ENCODE data around the gene CD8A. TPM values are rescaled to one million over a fixed set of nuclear protein-coding genes. Genes with fewer than 3 reads are reported as not detected.

CD8A gene
- total RNA-seq, 1 donor from 2014 or later = 1.5 TPM

GRCh38 chr2:86821842-86822241 is 31.1 kb upstream of the CD8A start:
- DNase-seq (ENCODE audit: low read depth) = no peak
- peaks cover 5% of the 10 kb centered on the region for H3K27me3 ChIP-seq (ENCODE audit: control insufficient read depth, insufficient read depth, low read length)
- no peak for TF ChIP-seq CTCF (IDR thresholded peaks at IDR 0.05; ENCODE audit: insufficient read depth, low read length, poor library complexity, severe bottlenecking)
- H3K36me3 ChIP-seq (ENCODE audit: control insufficient read depth, insufficient read depth, low read length) = no peaks in the 10 kb centered on the region
- H3K4me3 ChIP-seq (ENCODE audit: low read depth, low read length) = no peak overlapping the region

DNA sequence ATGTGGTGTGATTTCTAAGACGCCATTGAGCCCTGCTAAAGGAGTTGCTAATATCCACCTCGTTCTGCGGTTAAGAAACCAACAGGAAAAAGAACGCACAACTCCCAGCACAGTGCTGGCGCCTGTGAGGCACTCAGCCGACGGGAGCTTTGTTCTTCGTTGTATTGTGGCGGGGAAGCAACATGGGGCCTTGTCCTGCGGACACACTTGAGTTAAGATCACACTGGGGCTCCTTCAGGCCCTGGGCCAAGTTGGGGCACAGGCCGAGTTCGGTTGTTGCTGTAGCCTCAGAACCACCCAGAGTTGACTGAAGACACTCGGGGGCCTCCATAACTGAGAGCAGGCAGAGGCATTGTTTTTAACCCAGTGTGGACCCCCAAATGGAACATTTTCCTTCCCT is 30.6 kb upstream of the CD8A start:
- Histone ChIP-seq H3K27me3 (ENCODE audit: control insufficient read depth, insufficient read depth, low read length) (peaks cover 4% of the 10 kb centered on the region), H3K36me3 (ENCODE audit: control insufficient read depth, insufficient read depth, low read length) (no peaks in the 10 kb centered on the region), H3K4me3 (ENCODE audit: low read depth, low read length) (no peak overlapping the region)
- DNase-seq (ENCODE audit: low read depth) = no peak
- TF ChIP-seq CTCF (IDR thresholded peaks at IDR 0.05; ENCODE audit: insufficient read depth, low read length, poor library complexity, severe bottlenecking) = no peak

- H3K4me3 ChIP-seq (ENCODE audit: low read depth, low read length) = no peak overlapping the region
- TF ChIP-seq CTCF (IDR thresholded peaks at IDR 0.05; ENCODE audit: insufficient read depth, low read length, poor library complexity, severe bottlenecking) = no peak
Observed at GRCh38 chr2:86818957-86819356, 28.2 kb upstream of the CD8A start.

DNA sequence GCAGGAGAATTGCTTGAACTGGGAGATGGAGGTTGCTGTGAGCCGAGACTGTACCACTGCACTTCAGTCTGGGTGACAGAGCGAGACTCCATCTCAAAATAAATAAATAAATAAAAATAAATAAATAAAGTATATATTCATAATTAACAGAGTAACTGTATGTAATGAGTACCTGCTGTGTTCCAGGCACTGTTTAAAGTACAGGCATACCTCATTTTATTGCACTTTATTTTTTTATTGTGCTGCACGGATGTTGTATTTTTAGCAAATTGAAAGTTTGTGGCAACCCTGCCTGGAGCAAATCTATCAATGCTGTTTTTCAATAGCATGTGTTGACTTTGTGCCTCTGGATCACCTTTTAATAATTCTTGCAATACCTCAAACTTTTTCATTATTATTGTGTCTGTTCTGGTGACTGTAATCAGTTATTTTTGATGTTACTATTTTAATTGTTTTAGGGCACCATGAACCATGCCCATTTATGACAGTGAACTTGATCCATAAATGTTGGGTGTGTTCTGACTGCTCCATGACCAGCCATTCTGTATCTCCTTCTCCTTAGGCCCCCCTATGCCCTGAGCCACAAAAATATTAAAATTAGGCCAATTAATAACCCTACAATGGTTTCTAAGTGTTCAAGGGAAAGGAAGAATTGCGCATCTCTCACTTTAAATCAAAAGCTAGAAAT is 27.5 kb upstream of the CD8A start:
- Histone ChIP-seq H3K4me3 (ENCODE audit: low read depth, low read length) (no peak overlapping the region), H3K36me3 (ENCODE audit: control insufficient read depth, insufficient read depth, low read length) (no peaks in the 10 kb centered on the region), H3K27me3 (ENCODE audit: control insufficient read depth, insufficient read depth, low read length) (no peaks in the 10 kb centered on the region)
- TF ChIP-seq CTCF (IDR thresholded peaks at IDR 0.05; ENCODE audit: insufficient read depth, low read length, poor library complexity, severe bottlenecking) = no peak
- DNase-seq (ENCODE audit: low read depth) = no peak

More at GRCh38 chr2:86818957-86819356, 28.2 kb upstream of the CD8A start:
- H3K36me3 ChIP-seq (ENCODE audit: control insufficient read depth, insufficient read depth, low read length) = no peaks in the 10 kb centered on the region
- H3K27me3 ChIP-seq (ENCODE audit: control insufficient read depth, insufficient read depth, low read length) = no peaks in the 10 kb centered on the region
- no peak for DNase-seq (ENCODE audit: low read depth)

- Histone ChIP-seq H3K4me3 (ENCODE audit: low read depth, low read length) (no peak overlapping the region), H3K27me3 (ENCODE audit: control insufficient read depth, insufficient read depth, low read length) (no peaks in the 10 kb centered on the region), H3K36me3 (ENCODE audit: control insufficient read depth, insufficient read depth, low read length) (no peaks in the 10 kb centered on the region)
- DNase-seq (ENCODE audit: low read depth) = no peak
- no peak for TF ChIP-seq CTCF (IDR thresholded peaks at IDR 0.05; ENCODE audit: insufficient read depth, low read length, poor library complexity, severe bottlenecking)
Observed at GRCh38 chr2:86815611-86816010, 24.9 kb upstream of the CD8A start.
